CD8-positive, alpha-beta memory T cell (primary cell): ENCODE data around the gene TBC1D22A. TPM values are rescaled to one million over a fixed set of nuclear protein-coding genes. Genes with fewer than 3 reads are reported as not detected.

ENCODE experiments used
- CTCF ChIA-PET: fragments of 350-600 bp; sonication (Branson Sonifier 250); formaldehyde crosslinking; loops from one replicate; lab custom pipeline; 2021; ENCODE audit warnings: antibody characterized with exemption; lab: Charles Lee
- POLR2A ChIA-PET: fragments of 350-600 bp; sonication (Branson Sonifier 250); formaldehyde crosslinking; loops from one replicate; lab custom pipeline; 2021; ENCODE audit warnings: antibody characterized with exemption; lab: Charles Lee
- DNase-seq, 5 donors: peaks; one replicate each; pipeline versions ENCODE4 v3.0.0 to v3.0.0-alpha.2; 2020 to 2022; ENCODE audit warnings: mixed read lengths in 1 of 5
- H3K27ac ChIP-seq: one replicate; pipeline ENCODE4 v1.7.0; 2013; ENCODE audit warnings: low read depth, mild to moderate bottlenecking, low read length, moderate library complexity
- H3K27me3 ChIP-seq: 2 replicates; pipeline ENCODE4 v1.7.0; 2013; ENCODE audit warnings: low read length, mild to moderate bottlenecking; ENCODE audit not compliant: insufficient read depth, poor library complexity, severe bottlenecking
- H3K36me3 ChIP-seq: 2 replicates; pipeline ENCODE4 v1.7.0; 2013; ENCODE audit warnings: mild to moderate bottlenecking, low read length, moderate library complexity; ENCODE audit not compliant: insufficient read depth
- H3K4me1 ChIP-seq: 2 replicates; pipeline ENCODE4 v1.7.0; 2013; ENCODE audit warnings: mild to moderate bottlenecking, low read length, moderate library complexity; ENCODE audit not compliant: insufficient read depth
- H3K4me3 ChIP-seq: 2 replicates; pipeline ENCODE4 v1.7.0; 2013; ENCODE audit warnings: mild to moderate bottlenecking, low read length
- H3K9me3 ChIP-seq: 2 replicates; pipeline ENCODE4 v1.7.0; 2013; ENCODE audit warnings: mild to moderate bottlenecking, low read length
- H3K27ac Mint-ChIP-seq, 8 donors: one replicate each; pipeline ENCODE4 v1.8.0; 2020 to 2021; ENCODE audit warnings: mixed read lengths in 8 of 8, mild to moderate bottlenecking in 6 of 8, inconsistent platforms in 3 of 8, moderate library complexity in 3 of 8
- H3K27me3 Mint-ChIP-seq, 2 donors: one replicate each; pipeline ENCODE4 v1.8.0; 2020 to 2021; ENCODE audit warnings: mixed read lengths in 2 of 2, mild to moderate bottlenecking in 1 of 2, moderate library complexity in 1 of 2
- H3K36me3 Mint-ChIP-seq, 3 donors: one replicate each; pipeline ENCODE4 v1.8.0; 2020 to 2021; ENCODE audit warnings: mixed read lengths in 3 of 3, inconsistent platforms in 1 of 3, mild to moderate bottlenecking in 1 of 3
- H3K4me1 Mint-ChIP-seq, 3 donors: one replicate each; pipeline ENCODE4 v1.8.0; 2020 to 2021; ENCODE audit warnings: mixed read lengths in 3 of 3, inconsistent platforms in 1 of 3, mild to moderate bottlenecking in 1 of 3
- H3K4me3 Mint-ChIP-seq, 7 donors: one replicate each; pipeline ENCODE4 v1.8.0; 2020 to 2021; ENCODE audit warnings: mixed read lengths in 7 of 7, mild to moderate bottlenecking in 6 of 7, moderate library complexity in 4 of 7, inconsistent platforms in 2 of 7
- H3K9me3 Mint-ChIP-seq, 5 donors: one replicate each; pipeline ENCODE4 v1.8.0; 2020 to 2022; ENCODE audit warnings: mixed read lengths in 5 of 5, mild to moderate bottlenecking in 3 of 5, moderate library complexity in 2 of 5, inconsistent platforms in 1 of 5
- polyA plus RNA-seq: library from polyadenylated mRNA; unstranded; fragments of 300-500 nt; fragmentation: Illumina TruSeq; gene quantifications from one replicate; pipeline ENCODE4 v1.2.3, GENCODE V29; 2021
- total RNA-seq, 2 experiments: library from RNA; stranded (reverse); gene quantifications; one replicate each; pipeline ENCODE4 v1.2.3, GENCODE V29; 2021

Gene TBC1D22A
- total and polyA plus RNA-seq, 3 experiments from 2014 or later: 26.6 to 34.8 (median 34.0) TPM

DNA sequence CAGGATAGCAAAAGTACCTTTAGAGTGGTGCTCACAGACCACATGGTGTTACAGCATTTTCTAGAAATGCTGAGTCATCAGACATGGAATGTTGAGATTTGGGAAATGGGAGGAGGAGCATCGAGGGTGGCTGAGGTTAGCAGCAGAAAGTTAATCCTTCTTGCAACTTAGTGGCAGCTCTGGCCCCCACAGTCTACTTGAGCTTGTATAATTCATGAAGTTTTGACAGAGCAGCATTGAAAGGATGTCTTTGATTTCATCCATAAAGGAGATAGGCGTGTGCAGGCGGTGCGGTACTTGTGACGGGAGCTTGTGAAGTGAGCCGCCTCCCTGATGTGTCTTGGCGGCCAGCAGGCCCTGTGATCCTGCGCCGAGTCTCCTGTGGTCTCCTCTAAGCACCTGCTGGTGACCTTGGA lies 330.5 kb downstream of the TBC1D22A start:
- peaks cover 0 to 3% of the 10 kb centered on the region in 2 donors for H3K27me3 Mint-ChIP-seq
- DNase-seq: no peak
- ChIA-PET CTCF (no interaction called here), POLR2A (no interaction called here)
- peaks cover 46 to 68% (median 60%) of the 10 kb centered on the region in 3 donors for H3K4me1 Mint-ChIP-seq
- H3K9me3 Mint-ChIP-seq: peaks cover 0 to 9% (median 0%) of the 10 kb centered on the region in 5 donors
- Histone ChIP-seq H3K4me1 (peaks cover 5% of the 10 kb centered on the region), H3K27me3 (no peaks in the 10 kb centered on the region), H3K27ac (no peak overlapping the region), H3K9me3 (no peaks in the 10 kb centered on the region), H3K36me3 (no peaks in the 10 kb centered on the region), H3K4me3 (no peak overlapping the region)
- H3K36me3 Mint-ChIP-seq: peaks cover 7 to 17% (median 16%) of the 10 kb centered on the region in 3 donors
- H3K27ac Mint-ChIP-seq: peak overlapping the region in 1 of 8 donors; percentile 32
- H3K4me3 Mint-ChIP-seq: no peak overlapping the region

GRCh38 chr22:47093720-47094119 lies 331.3 kb downstream of the TBC1D22A start:
- Mint-ChIP-seq H3K4me1 (peaks cover 42 to 60% (median 52%) of the 10 kb centered on the region in 3 donors), H3K9me3 (peaks cover 0 to 9% (median 0%) of the 10 kb centered on the region in 5 donors), H3K36me3 (peaks cover 7 to 17% (median 16%) of the 10 kb centered on the region in 3 donors), H3K4me3 (no peak overlapping the region), H3K27ac (no peak overlapping the region), H3K27me3 (peaks cover 0 to 3% of the 10 kb centered on the region in 2 donors)
- DNase-seq: no peak
- Histone ChIP-seq H3K4me3 (no peak overlapping the region), H3K4me1 (peaks cover 5% of the 10 kb centered on the region), H3K27ac (no peak overlapping the region), H3K9me3 (no peaks in the 10 kb centered on the region), H3K27me3 (no peaks in the 10 kb centered on the region), H3K36me3 (no peaks in the 10 kb centered on the region)
- POLR2A ChIA-PET: no interaction called here
- CTCF ChIA-PET: no interaction called here

- Mint-ChIP-seq H3K4me1 (peaks cover 31 to 48% (median 40%) of the 10 kb centered on the region in 3 donors), H3K27ac (peak overlapping the region in 2 of 8 donors; percentile 9 to 21), H3K36me3 (peaks cover 7 to 14% (median 12%) of the 10 kb centered on the region in 3 donors), H3K27me3 (peaks cover 0 to 2% of the 10 kb centered on the region in 2 donors), H3K4me3 (peak overlapping the region in 1 of 7 donors; percentile 52), H3K9me3 (peaks cover 0 to 9% (median 0%) of the 10 kb centered on the region in 5 donors)
- H3K4me3 ChIP-seq: no peak overlapping the region
- no peaks in the 10 kb centered on the region for H3K9me3 ChIP-seq
- ChIA-PET POLR2A (no interaction called here), CTCF (no interaction called here)
- DNase-seq: no peak
- no peak overlapping the region for H3K27ac ChIP-seq
- no peaks in the 10 kb centered on the region for H3K36me3 ChIP-seq
- no peaks in the 10 kb centered on the region for H3K27me3 ChIP-seq
- H3K4me1 ChIP-seq: peaks cover 5% of the 10 kb centered on the region
These were observed 332.4 kb downstream of the TBC1D22A start for GRCh38 chr22:47094861-47095330.

DNA sequence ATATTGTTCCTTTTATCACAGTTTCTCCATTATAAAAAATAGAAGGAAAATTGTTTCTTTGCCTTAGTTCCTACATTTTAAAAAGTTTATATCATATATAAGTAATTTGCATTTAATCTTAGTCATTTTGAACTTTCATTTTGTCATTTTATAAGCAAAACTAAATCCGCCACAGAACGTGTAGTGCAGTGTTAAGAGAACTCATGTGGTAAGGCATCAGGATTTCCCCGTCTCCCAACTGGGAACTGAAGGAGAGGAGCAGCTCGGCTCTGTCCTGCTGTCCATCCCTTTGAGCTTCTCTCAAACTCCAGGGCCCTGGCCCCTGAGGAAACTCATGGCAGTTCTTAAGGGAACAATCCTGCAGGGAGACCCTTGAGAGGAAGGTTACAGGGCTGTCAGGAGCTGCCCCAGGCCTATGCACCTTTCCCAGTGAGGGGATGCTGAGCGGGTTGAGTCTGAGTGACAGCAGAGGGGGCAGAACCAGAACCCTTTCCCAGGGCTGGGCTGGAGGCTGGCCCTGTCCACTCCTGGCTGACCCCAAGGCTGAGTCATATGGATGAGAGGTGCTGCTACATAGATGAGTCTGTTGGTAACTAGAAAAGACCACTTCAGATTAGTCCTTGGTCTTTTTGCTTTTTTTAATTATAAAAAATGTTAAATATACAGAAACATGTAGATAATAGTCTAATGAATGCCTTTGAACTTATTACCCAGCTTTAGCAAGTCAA lies 333.1 kb downstream of the TBC1D22A start:
- H3K4me3 Mint-ChIP-seq: peak overlapping the region in 1 of 7 donors; percentile 9
- peaks cover 0 to 2% of the 10 kb centered on the region in 2 donors for H3K27me3 Mint-ChIP-seq
- peaks cover 0 to 9% (median 0%) of the 10 kb centered on the region in 5 donors for H3K9me3 Mint-ChIP-seq
- Histone ChIP-seq H3K36me3 (no peaks in the 10 kb centered on the region), H3K27me3 (no peaks in the 10 kb centered on the region), H3K9me3 (no peaks in the 10 kb centered on the region), H3K4me3 (no peak overlapping the region), H3K27ac (no peak overlapping the region), H3K4me1 (no peaks in the 10 kb centered on the region)
- peaks cover 27 to 43% (median 37%) of the 10 kb centered on the region in 3 donors for H3K4me1 Mint-ChIP-seq
- no peak overlapping the region for H3K27ac Mint-ChIP-seq
- CTCF ChIA-PET: no interaction called here
- POLR2A ChIA-PET: no interaction called here
- peaks cover 12 to 14% (median 13%) of the 10 kb centered on the region in 3 donors for H3K36me3 Mint-ChIP-seq
- no peak for DNase-seq

DNA sequence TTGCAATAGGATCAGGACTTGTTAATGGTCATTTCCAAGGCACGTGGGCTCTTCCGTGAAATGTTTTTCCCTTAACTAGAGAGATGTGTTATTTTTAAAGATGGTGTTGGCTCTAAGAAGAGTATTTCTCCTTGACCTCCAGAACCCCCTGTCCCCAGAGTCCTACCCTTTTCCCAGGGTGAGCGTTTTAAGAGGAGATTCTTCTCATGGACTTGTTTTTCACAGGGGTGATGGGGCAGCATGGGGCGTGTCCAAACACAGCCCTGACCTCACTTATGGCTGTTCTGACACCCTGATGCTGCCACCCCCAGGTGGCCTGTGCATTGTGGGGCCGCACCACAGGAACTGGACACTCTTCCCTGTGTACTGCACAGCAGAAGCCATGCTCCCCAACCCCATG lies 335.7 kb downstream of the TBC1D22A start:
- no peak overlapping the region for H3K4me3 Mint-ChIP-seq
- Histone ChIP-seq H3K36me3 (no peaks in the 10 kb centered on the region), H3K9me3 (no peaks in the 10 kb centered on the region), H3K27ac (no peak overlapping the region), H3K27me3 (no peaks in the 10 kb centered on the region), H3K4me1 (no peaks in the 10 kb centered on the region), H3K4me3 (no peak overlapping the region)
- no peak for DNase-seq
- H3K9me3 Mint-ChIP-seq: peaks cover 0 to 4% (median 0%) of the 10 kb centered on the region in 5 donors
- peaks cover 4 to 20% (median 7%) of the 10 kb centered on the region in 3 donors for H3K36me3 Mint-ChIP-seq
- H3K27me3 Mint-ChIP-seq: no peaks in the 10 kb centered on the region
- H3K27ac Mint-ChIP-seq: no peak overlapping the region
- peaks cover 11 to 27% (median 16%) of the 10 kb centered on the region in 3 donors for H3K4me1 Mint-ChIP-seq
- CTCF ChIA-PET: no interaction called here
- POLR2A ChIA-PET: no interaction called here

GRCh38 chr22:47098554-47098953 lies 336.1 kb downstream of the TBC1D22A start:
- no peak overlapping the region for H3K4me3 Mint-ChIP-seq

GRCh38 chr22:47100019-47100418 lies 337.6 kb downstream of the TBC1D22A start:
- Mint-ChIP-seq H3K4me3 (no peak overlapping the region), H3K4me1 (peaks cover 2 to 16% (median 5%) of the 10 kb centered on the region in 3 donors), H3K27ac (peak overlapping the region in 1 of 8 donors; percentile 22), H3K36me3 (peaks cover 0 to 20% (median 9%) of the 10 kb centered on the region in 3 donors), H3K27me3 (no peaks in the 10 kb centered on the region), H3K9me3 (no peaks in the 10 kb centered on the region)
- Histone ChIP-seq H3K27ac (no peak overlapping the region), H3K27me3 (no peaks in the 10 kb centered on the region), H3K4me1 (no peaks in the 10 kb centered on the region), H3K4me3 (no peak overlapping the region), H3K36me3 (no peaks in the 10 kb centered on the region), H3K9me3 (no peaks in the 10 kb centered on the region)
- ChIA-PET POLR2A (no interaction called here), CTCF (no interaction called here)
- no peak for DNase-seq

More at GRCh38 chr22:47098554-47098953, 336.1 kb downstream of the TBC1D22A start:
- Mint-ChIP-seq H3K27me3 (no peaks in the 10 kb centered on the region), H3K27ac (no peak overlapping the region), H3K4me1 (peaks cover 11 to 27% (median 16%) of the 10 kb centered on the region in 3 donors), H3K9me3 (peaks cover 0 to 4% (median 0%) of the 10 kb centered on the region in 5 donors), H3K36me3 (peaks cover 4 to 22% (median 7%) of the 10 kb centered on the region in 3 donors)
- no peaks in the 10 kb centered on the region for H3K9me3 ChIP-seq
- no peak overlapping the region for H3K4me3 ChIP-seq
- no peaks in the 10 kb centered on the region for H3K36me3 ChIP-seq
- no peak overlapping the region for H3K27ac ChIP-seq
- H3K27me3 ChIP-seq: no peaks in the 10 kb centered on the region
- DNase-seq: no peak
- no peaks in the 10 kb centered on the region for H3K4me1 ChIP-seq
- CTCF ChIA-PET: no interaction called here
- POLR2A ChIA-PET: no interaction called here

DNA sequence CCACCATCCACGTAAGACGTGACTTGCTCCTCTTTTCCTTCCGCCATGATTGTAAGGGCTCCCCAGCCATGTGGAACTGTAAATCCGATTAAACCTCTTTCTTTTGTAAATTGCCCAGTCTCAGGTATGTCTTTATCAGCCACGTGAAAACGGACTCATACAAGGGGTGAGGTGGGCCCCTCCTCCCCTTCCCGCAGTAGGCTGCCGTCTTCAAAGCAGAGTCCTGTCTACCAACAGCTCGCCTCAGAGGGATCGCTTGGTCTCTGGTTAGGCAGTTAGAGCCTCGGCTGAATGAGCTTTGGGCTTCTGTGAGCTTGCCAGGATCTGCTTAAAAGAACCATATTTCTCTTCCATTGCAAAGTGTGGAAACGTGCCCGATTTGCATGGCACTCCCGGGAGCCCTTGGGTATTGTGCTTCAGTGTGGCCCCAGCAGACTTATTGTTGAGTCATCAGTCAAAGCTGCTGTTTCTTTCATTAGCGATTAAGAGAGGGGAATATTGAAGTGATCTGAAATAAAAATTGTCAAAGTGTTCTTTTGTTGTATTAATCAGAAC lies 338.3 kb downstream of the TBC1D22A start:
- ChIA-PET POLR2A (no interaction called here), CTCF (no interaction called here)
- H3K4me1 Mint-ChIP-seq: peaks cover 0 to 14% (median 4%) of the 10 kb centered on the region in 3 donors
- H3K27ac Mint-ChIP-seq: no peak overlapping the region
- no peaks in the 10 kb centered on the region for H3K36me3 ChIP-seq
- no peak for DNase-seq
- no peak overlapping the region for H3K4me3 ChIP-seq
- no peak overlapping the region for H3K27ac ChIP-seq
- no peaks in the 10 kb centered on the region for H3K4me1 ChIP-seq
- H3K36me3 Mint-ChIP-seq: peaks cover 0 to 20% (median 9%) of the 10 kb centered on the region in 3 donors
- H3K9me3 ChIP-seq: no peaks in the 10 kb centered on the region
- H3K27me3 Mint-ChIP-seq: no peaks in the 10 kb centered on the region
- no peaks in the 10 kb centered on the region for H3K27me3 ChIP-seq
- no peak overlapping the region for H3K4me3 Mint-ChIP-seq
- H3K9me3 Mint-ChIP-seq: no peaks in the 10 kb centered on the region
